Skeletal muscle tissue (tissue), 4 donors: ENCODE measurements around the gene MRPL49. TPM values are rescaled to one million over a fixed set of nuclear protein-coding genes. Genes with fewer than 3 reads are reported as not detected.

Experiments used
- H3K27ac ChIP-seq: one replicate; pipeline ENCODE4 v1.7.0; 2013; ENCODE audit warnings: mild to moderate bottlenecking, low read depth, low read length, inconsistent platforms
- H3K27me3 ChIP-seq, 3 donors: one replicate each; pipeline ENCODE4 v1.7.0; 2013; ENCODE audit warnings: low read length in 3 of 3; ENCODE audit not compliant: control insufficient read depth in 3 of 3, insufficient read depth in 3 of 3
- H3K36me3 ChIP-seq, 3 donors: one replicate each; pipeline ENCODE4 v1.7.0; 2013; ENCODE audit warnings: low read length in 3 of 3; ENCODE audit not compliant: control insufficient read depth in 3 of 3, insufficient read depth in 3 of 3
- H3K4me1 ChIP-seq, 3 donors: one replicate each; pipeline ENCODE4 v1.7.0; 2013; ENCODE audit warnings: low read length in 3 of 3, mild to moderate bottlenecking in 3 of 3; ENCODE audit not compliant: control insufficient read depth in 3 of 3, insufficient read depth in 3 of 3
- H3K4me3 ChIP-seq, 3 donors: one replicate each; pipeline ENCODE4 v1.7.0; 2013; ENCODE audit warnings: low read length in 3 of 3
- H3K9ac ChIP-seq, 3 donors: one replicate each; pipeline ENCODE4 v1.7.0; 2013; ENCODE audit warnings: low read length in 3 of 3, mild to moderate bottlenecking in 3 of 3, moderate library complexity in 2 of 3, low read depth in 1 of 3
- H3K9me3 ChIP-seq, 3 donors: one replicate each; pipeline ENCODE4 v1.7.0; 2013; ENCODE audit warnings: low read length in 3 of 3; ENCODE audit not compliant: control insufficient read depth in 3 of 3
- total RNA-seq: library from RNA; depleted of rRNA; stranded (reverse); fragments of >200 nt; gene quantifications from one replicate; pipeline ENCODE4 v1.2.3, GENCODE V29; 2014
- donor health status: Osteomylitis.

The MRPL49 gene
- total RNA-seq, 1 donor from 2014 or later = 21.4 TPM

DNA sequence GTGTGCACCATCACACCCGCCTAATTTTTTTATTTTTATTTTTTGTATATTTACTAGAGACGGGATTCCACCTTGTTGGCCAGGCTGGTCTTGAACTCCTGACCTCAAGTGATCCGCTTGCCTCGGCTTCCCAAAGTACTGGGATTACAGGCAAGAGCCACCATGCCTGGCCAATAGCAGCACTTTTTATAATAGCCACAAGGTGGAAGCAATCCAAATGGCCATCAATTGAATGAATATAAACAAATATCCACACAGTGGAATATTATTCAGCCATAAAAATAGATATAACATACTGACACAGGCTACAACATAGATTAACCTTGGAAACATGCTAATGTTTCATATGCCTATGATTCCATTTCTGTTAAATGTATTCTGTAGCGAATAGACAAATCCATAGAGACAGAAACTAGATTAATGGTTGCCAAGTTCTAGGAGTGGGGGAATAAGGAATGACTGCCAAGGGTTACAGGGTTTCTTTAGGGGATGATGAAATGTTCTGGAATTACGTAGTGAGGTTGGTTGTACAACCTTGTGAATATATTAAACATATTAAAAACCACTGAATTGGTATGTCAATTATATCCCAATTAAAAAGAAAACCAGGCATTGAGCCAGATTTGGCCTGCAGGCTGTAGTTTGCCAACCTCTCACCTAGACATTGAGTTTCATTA, 21.3 kb upstream of the MRPL49 start:
- Histone ChIP-seq H3K27me3 (no peaks in the 10 kb centered on the region), H3K4me1 (peaks cover 17 to 44% (median 44%) of the 10 kb centered on the region in 3 donors), H3K27ac (no peak overlapping the region), H3K9ac (no peak overlapping the region), H3K36me3 (peaks cover 4 to 10% (median 6%) of the 10 kb centered on the region in 3 donors), H3K4me3 (no peak overlapping the region), H3K9me3 (no peaks in the 10 kb centered on the region)

DNA sequence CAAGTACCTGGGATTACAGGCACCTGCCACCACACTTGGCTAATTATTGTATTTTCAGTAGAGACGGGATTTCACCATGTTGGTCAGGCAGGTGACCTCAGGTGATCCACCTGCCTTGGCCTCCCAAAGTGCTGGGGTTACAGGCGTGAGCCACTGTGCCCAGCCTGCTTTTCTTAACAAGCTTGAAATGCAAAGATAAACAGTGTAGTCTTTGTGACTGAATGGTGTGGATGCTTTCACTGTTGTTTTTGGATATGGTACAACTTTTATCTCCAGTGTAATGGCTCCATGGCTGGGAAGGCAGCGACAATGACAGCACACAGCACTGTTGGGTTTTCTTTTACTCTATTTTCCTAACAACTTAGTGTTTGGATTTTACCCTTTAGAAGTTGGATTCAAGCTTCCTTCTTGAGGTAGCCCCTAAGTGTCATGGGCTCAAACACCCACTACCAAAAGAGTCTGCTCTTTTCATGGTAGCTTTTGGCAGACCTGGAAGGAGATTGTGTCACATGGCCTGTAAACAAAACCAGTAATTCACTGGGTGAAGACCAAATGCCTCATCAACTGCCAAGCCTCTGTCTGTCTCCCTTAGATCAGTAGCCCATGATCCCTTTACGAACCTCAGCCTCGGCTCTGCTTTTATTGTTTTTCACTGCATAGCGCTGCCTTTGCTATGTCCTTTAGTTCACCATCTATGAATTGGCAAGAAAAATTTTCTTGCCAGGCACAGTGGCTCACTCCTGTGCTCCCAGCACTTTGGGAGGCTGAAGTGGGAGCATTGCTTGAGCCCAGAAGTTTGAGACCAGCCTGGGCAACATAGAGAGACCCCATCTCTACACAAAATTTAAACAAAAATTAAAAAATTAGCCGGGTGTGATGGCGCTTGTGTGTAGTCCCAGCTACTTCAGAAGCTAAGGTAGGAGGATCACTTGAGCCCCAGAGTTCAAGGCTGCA, 19.7 kb upstream of the MRPL49 start:
- H3K9ac ChIP-seq = peak overlapping the region in 2 of 3 donors; percentile 30 to 42
- H3K36me3 ChIP-seq = peaks cover 4 to 10% (median 6%) of the 10 kb centered on the region in 3 donors
- no peak overlapping the region for H3K4me3 ChIP-seq
- peaks cover 11 to 37% (median 36%) of the 10 kb centered on the region in 3 donors for H3K4me1 ChIP-seq
- peak overlapping the region; percentile 64 for H3K27ac ChIP-seq
- H3K27me3 ChIP-seq = no peaks in the 10 kb centered on the region
- no peaks in the 10 kb centered on the region for H3K9me3 ChIP-seq

DNA sequence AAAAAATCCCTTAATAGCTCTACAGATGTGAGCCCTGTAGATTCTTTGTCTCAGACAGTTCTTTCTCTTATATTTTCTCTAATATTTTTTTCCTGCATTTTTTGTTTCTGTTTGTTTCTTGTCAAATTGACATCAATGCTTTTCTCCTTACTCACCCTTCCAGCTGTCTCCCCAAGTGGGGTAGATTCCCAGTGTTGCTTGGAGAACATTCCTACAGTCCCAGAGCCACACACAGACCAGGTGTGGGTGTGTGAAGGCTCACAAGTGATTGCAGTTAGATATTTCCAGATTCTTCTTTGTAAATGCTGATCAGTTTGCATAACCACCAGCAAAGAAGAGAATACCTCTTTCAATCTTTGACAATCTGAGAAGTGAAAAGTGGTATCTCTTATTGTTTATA, 18.6 kb upstream of the MRPL49 start:
- H3K36me3 ChIP-seq = peaks cover 5 to 13% (median 12%) of the 10 kb centered on the region in 3 donors
- H3K9me3 ChIP-seq = no peaks in the 10 kb centered on the region
- H3K9ac ChIP-seq = no peak overlapping the region
- no peaks in the 10 kb centered on the region for H3K27me3 ChIP-seq
- H3K27ac ChIP-seq = peak overlapping the region; percentile 64
- H3K4me1 ChIP-seq = peaks cover 11 to 37% (median 32%) of the 10 kb centered on the region in 3 donors
- H3K4me3 ChIP-seq = no peak overlapping the region

DNA sequence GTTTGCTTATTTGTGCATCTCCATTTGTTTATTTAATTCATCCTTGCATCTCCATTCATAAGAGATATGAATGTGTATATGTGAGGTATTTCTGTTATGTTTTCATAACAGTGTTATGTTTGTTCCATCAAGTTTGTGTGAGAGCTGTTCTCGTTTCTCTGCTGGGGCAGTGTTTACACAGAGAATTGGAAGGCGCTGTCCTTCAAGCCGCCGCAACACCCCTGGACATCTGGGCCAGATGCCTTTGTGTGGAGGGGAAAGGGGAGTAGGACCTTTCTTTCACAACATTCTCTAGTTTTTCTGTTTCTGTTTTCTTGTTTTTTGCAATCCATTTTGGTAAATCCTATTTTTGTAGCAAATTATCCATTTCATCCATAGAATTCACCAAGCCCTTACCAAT, 17.5 kb upstream of the MRPL49 start:
- Histone ChIP-seq H3K9me3 (no peaks in the 10 kb centered on the region), H3K36me3 (peaks cover 16 to 23% (median 22%) of the 10 kb centered on the region in 3 donors), H3K9ac (peak overlapping the region in 2 of 3 donors; percentile 35 to 54), H3K27me3 (no peaks in the 10 kb centered on the region), H3K27ac (no peak overlapping the region), H3K4me3 (no peak overlapping the region), H3K4me1 (peaks cover 9 to 29% (median 22%) of the 10 kb centered on the region in 3 donors)

DNA sequence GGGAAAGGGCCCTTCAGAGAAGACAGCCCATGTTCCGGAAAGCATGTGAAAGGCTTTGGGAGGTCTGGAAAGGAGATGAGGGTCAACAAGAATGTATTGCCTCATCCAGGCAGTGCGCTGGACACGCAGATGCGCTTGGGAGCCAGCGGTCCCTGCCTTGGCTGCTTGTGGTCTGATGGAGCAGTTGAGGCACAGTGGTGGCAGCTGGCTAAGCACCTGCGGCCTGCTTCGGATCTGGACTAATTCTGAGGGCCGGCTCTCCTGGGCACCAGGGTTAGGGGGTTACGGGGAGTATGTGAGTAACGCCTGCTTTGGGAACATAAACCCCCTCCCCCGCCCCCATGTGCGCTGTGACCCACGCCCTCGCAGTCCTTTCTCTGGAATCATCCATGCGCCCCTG, 15.0 kb upstream of the MRPL49 start:
- Histone ChIP-seq H3K9me3 (no peaks in the 10 kb centered on the region), H3K9ac (no peak overlapping the region), H3K36me3 (peaks cover 20 to 31% (median 26%) of the 10 kb centered on the region in 3 donors), H3K27ac (no peak overlapping the region), H3K4me1 (peaks cover 23 to 37% (median 37%) of the 10 kb centered on the region in 3 donors), H3K4me3 (no peak overlapping the region), H3K27me3 (no peaks in the 10 kb centered on the region)

DNA sequence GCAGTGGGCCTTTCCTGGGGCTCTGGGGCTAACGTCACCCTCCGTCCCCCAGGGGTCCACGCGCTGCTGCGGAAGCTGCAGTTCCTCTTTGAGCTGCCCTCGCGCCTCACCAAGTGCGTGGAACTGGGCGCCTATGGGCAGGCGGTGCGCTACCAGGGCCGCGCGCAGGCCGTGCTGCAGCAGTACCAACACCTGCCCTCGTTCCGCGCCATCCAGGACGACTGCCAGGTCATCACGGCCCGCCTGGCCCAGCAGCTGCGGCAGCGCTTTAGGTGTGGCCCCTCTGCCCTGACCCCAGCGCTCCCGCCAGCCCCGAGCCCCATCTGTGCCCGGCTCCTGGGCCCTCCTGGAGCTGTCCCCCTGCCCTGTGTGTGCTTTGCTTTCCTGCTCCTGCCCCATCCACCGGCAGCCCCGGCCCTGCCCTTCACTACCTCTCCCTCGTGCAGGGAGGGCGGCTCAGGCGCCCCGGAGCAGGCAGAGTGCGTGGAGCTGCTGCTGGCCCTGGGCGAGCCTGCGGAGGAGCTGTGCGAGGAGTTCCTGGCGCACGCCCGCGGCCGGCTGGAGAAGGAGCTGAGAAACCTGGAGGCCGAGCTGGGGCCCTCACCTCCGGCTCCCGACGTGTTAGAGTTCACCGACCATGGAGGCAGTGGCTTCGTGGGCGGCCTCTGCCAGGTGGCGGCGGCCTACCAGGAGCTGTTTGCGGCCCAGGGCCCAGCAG, 14.2 kb upstream of the MRPL49 start:
- H3K4me1 ChIP-seq = peaks cover 19 to 38% (median 37%) of the 10 kb centered on the region in 3 donors
- H3K27me3 ChIP-seq = no peaks in the 10 kb centered on the region
- H3K27ac ChIP-seq = no peak overlapping the region
- H3K4me3 ChIP-seq = no peak overlapping the region
- no peak overlapping the region for H3K9ac ChIP-seq
- peaks cover 20 to 31% (median 26%) of the 10 kb centered on the region in 3 donors for H3K36me3 ChIP-seq
- no peaks in the 10 kb centered on the region for H3K9me3 ChIP-seq

DNA sequence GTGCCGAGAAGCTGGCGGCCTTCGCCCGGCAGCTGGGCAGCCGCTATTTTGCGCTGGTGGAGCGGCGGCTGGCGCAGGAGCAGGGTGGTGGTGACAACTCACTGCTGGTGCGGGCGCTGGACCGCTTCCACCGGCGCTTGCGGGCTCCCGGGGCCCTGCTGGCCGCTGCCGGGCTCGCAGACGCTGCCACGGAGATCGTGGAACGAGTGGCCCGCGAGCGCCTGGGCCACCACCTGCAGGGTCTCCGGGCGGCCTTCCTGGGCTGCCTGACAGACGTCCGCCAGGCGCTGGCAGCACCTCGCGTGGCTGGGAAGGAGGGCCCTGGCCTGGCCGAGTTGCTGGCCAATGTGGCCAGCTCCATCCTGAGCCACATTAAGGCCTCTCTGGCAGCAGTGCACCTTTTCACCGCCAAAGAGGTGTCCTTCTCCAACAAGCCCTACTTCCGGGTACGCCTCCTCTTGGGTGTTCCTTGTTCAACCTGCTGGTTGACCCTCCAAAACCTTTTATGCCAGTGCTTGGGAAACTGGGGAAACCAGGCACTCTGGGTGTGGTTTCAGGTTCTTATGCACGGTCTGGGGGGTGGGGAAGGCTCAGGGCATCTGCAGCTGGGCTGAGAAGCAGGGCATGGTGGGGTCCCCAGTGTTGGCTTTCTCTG, 13.5 kb upstream of the MRPL49 start:
- peaks cover 20 to 31% (median 26%) of the 10 kb centered on the region in 3 donors for H3K36me3 ChIP-seq
- H3K27me3 ChIP-seq = no peaks in the 10 kb centered on the region
- no peak overlapping the region for H3K27ac ChIP-seq
- no peaks in the 10 kb centered on the region for H3K9me3 ChIP-seq
- H3K4me1 ChIP-seq = peaks cover 22 to 42% (median 39%) of the 10 kb centered on the region in 3 donors
- no peak overlapping the region for H3K4me3 ChIP-seq
- no peak overlapping the region for H3K9ac ChIP-seq

DNA sequence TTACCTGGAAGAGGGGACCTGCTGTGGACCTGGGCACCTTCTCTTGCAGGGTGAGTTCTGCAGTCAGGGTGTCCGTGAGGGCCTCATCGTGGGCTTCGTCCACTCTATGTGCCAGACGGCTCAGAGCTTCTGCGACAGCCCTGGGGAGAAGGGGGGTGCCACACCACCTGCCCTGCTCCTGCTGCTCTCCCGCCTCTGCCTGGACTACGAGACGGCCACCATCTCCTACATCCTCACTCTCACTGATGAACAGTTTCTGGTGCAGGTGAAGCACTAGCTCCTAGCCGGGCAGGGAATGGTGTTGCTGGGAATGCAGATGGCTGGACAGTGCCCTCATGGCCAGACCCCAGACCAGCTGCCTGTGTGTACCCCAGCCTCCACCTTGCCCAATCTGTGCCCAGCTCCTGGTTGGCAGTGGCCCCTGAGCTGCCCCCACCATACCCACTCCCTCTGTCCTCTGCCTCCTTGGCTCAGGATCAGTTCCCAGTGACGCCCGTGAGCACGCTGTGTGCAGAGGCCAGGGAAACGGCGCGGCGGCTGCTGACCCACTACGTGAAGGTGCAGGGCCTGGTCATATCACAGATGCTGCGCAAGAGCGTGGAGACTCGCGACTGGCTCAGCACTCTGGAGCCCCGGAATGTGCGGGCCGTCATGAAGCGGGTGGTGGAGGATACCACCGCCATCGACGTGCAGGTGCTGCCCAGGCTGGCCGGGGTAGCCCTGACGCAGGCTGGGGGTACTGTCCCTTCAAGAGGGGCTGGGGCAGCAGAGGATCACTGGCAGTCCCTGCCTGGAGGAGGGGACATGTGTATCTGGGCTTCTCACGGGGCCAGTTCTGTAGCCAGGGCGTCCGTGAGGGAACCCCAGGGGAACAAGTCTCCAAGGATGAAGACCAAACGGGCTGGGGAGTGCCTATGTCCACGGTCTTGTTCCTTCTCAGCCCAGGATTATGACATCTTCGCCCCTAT, 12.6 kb upstream of the MRPL49 start:
- H3K27me3 ChIP-seq = no peaks in the 10 kb centered on the region
- H3K36me3 ChIP-seq = peaks cover 20 to 33% (median 26%) of the 10 kb centered on the region in 3 donors
- H3K4me3 ChIP-seq = no peak overlapping the region
- no peak overlapping the region for H3K9ac ChIP-seq
- H3K9me3 ChIP-seq = no peaks in the 10 kb centered on the region
- H3K27ac ChIP-seq = no peak overlapping the region
- H3K4me1 ChIP-seq = peaks cover 22 to 39% (median 38%) of the 10 kb centered on the region in 3 donors
